SJCRH30 (cell line): Measurements from ENCODE around the gene CAMKMT. TPM values are rescaled to one million over a fixed set of nuclear protein-coding genes. Genes with fewer than 3 reads are reported as not detected.

Source experiments
- DNase-seq, 2 experiments: peaks; one replicate each; pipeline ENCODE4 v3.0.0-alpha.2; 2015 to 2020
- H3K27ac ChIP-seq: fragments of 250-450 bp; sonication (Bioruptor Pico); 2 replicates; pipeline ENCODE4 v1.5.1; 2020; ENCODE audit warnings: mild to moderate bottlenecking, moderate library complexity
- H3K27me3 ChIP-seq: fragments of 250-450 bp; sonication (Bioruptor Pico); 2 replicates; pipeline ENCODE4 v1.5.1; 2020; ENCODE audit warnings: mild to moderate bottlenecking, moderate library complexity
- H3K36me3 ChIP-seq: fragments of 250-450 bp; sonication (Bioruptor Pico); 2 replicates; pipeline ENCODE4 v1.5.1; 2020; ENCODE audit warnings: mild to moderate bottlenecking, moderate library complexity
- H3K4me1 ChIP-seq: fragments of 250-450 bp; sonication (Bioruptor Pico); 2 replicates; pipeline ENCODE4 v1.5.1; 2020; ENCODE audit warnings: mild to moderate bottlenecking, moderate library complexity
- H3K4me3 ChIP-seq: fragments of 250-450 bp; sonication (Bioruptor Pico); 2 replicates; pipeline ENCODE4 v1.5.1; 2020; ENCODE audit warnings: mild to moderate bottlenecking, moderate library complexity
- H3K9me3 ChIP-seq: fragments of 250-450 bp; sonication (Bioruptor Pico); replicated peaks from 2 replicates; pipeline ENCODE4 v1.5.1; 2020; ENCODE audit warnings: mild to moderate bottlenecking, moderate library complexity
- total RNA-seq: library from RNA; depleted of rRNA; stranded (reverse); fragments of >200 nt; shearing (Covaris generic); gene quantifications from 2 replicates; pipeline ENCODE4 v1.2.3, GENCODE V29; 2014

The CAMKMT gene
- total RNA-seq, 1 experiment from 2014 or later, result 11.3 TPM

DNA sequence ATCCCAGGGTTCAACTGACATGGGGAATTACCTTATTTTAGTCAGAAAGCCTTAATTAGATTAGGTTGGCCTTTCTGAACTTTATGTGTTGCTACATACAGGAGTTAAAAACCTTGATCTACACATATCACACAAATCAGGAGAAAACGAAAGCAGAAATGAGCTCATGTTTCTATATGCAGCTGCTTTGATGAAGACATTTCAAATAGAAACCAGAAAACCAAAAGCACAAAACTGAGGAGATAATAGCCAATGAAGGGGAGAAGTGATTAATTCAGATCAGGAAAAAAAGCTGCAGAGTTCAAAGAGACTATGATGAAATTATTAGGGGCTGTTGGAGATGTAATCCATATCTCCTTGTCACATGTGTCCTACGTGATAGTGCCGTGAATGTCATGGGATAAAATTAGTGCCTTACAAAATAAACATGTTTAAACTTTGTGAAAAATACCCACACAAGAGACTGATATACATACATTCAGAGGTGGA is 255.0 kb downstream of the CAMKMT start:
- no peak overlapping the region for H3K27ac ChIP-seq
- no peaks in the 10 kb centered on the region for H3K4me1 ChIP-seq
- no peaks in the 10 kb centered on the region for H3K9me3 ChIP-seq
- no peaks in the 10 kb centered on the region for H3K36me3 ChIP-seq
- H3K27me3 ChIP-seq, result no peaks in the 10 kb centered on the region
- DNase-seq, result no peak
- no peak overlapping the region for H3K4me3 ChIP-seq

DNA sequence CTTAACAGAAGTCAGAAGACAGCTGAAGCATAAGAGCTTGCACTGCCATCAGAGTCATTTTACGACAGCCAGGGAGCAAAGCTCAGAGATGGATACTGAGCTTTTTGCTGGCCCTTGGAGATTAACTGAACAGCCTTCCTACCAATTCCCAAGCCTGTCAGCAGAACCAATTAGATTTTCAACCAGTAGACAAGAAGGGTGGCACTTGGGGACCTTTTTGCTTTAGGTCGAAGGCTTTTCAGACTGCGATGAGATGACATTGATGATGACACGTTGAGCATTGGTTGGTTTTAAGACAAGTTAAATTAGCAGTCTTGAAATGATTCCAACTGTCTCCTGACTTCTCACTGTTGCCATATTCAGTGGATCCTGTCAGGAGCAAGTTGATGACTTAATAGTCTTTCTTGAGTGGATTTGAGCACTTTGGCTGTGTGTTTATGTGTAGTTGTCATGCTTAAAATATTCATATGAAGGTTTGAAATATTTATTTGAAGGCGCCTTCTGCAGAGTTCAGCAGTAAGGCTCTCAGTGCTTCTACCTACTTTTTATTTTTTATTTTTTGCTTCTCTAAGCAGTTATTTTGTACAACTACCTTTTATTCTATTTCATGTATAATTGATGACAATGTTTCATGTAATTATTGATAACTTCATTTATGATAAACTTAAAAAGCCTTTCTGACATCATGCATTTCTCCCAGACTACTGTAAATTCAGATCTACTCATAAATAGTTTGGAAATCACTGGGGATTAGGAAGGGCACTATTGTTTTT is 256.7 kb downstream of the CAMKMT start:
- no peaks in the 10 kb centered on the region for H3K4me1 ChIP-seq
- H3K4me3 ChIP-seq, result no peak overlapping the region
- H3K27me3 ChIP-seq, result no peaks in the 10 kb centered on the region
- no peak overlapping the region for H3K27ac ChIP-seq
- H3K36me3 ChIP-seq, result no peaks in the 10 kb centered on the region
- H3K9me3 ChIP-seq, result no peaks in the 10 kb centered on the region; the same call in 1 of the 2 replicates
- no peak for DNase-seq

DNA sequence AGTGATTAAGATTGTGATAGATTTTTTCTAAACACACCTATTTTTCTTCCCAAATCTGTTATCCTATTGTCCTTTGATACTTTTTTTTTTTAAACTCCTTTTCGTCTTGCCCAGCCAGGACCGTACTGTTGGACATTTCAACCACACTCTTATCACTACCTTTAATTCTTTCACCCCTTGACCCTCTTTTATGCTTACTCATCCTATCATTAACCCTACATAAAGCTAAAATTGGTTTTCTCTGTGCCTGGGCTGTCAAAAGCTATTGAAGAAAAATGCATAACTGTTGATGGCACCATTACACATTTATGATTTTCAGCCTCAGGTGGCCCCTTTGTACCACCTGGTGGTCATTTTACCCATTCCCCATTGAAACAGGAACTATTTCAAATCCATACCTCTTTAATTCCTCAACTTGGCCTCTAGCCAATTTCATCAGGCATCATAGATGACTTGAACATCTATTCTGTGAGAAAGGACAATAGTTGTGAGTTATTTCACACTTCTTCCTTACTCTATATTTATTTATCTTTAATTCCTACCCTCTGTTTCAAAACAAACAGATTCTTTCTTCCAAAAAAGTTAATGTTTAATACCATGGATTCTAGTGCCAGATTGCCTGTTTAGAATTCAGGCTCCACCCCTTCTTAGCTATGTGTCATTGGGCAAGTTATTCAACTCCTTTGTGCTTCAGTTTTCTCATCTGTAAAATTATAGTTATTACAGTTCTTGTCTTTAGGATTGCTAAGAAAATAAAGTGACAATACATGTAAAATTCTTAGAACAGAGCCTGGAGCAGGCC is 258.6 kb downstream of the CAMKMT start:
- DNase-seq, result peak in 1 of 2 experiments; percentile 16
- no peaks in the 10 kb centered on the region for H3K27me3 ChIP-seq
- no peaks in the 10 kb centered on the region for H3K4me1 ChIP-seq
- H3K9me3 ChIP-seq, result no peaks in the 10 kb centered on the region; the same call in 1 of the 2 replicates
- no peaks in the 10 kb centered on the region for H3K36me3 ChIP-seq
- no peak overlapping the region for H3K4me3 ChIP-seq
- no peak overlapping the region for H3K27ac ChIP-seq

- Histone ChIP-seq H3K9me3 (no peaks in the 10 kb centered on the region; the same call in 1 of the 2 replicates), H3K4me1 (no peaks in the 10 kb centered on the region), H3K36me3 (peaks cover 3% of the 10 kb centered on the region; the same call in 1 of the 2 replicates), H3K4me3 (no peak overlapping the region), H3K27ac (no peak overlapping the region), H3K27me3 (no peaks in the 10 kb centered on the region)
- DNase-seq, result no peak
Measured at GRCh38 chr2:44623622-44624351, 262.0 kb downstream of the CAMKMT start.

DNA sequence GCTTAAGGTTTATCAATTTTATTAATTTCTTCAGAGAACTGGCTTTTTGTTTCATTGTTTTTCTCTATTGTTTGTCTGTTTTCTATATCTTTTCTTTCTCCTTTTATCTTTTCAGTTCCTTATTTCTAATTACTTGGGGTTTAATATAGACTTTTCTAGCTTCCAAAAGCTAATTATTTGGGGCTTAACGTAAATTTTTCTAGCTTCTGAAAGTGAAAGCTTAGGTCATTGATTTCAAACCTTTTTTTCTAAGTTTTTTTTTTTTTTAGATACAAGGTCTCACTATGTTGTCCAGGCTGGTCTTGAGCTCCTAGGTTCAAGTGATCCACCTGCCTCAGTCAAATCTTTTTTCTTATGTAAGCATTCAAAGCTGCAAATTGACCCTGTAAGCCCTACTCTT is 266.6 kb downstream of the CAMKMT start:
- no peak overlapping the region for H3K4me3 ChIP-seq
- H3K27ac ChIP-seq, result no peak overlapping the region
- peaks cover 4% of the 10 kb centered on the region; the same call in 1 of the 2 replicates for H3K36me3 ChIP-seq
- no peak for DNase-seq
- H3K27me3 ChIP-seq, result no peaks in the 10 kb centered on the region
- no peaks in the 10 kb centered on the region for H3K4me1 ChIP-seq
- no peaks in the 10 kb centered on the region; the same call in 1 of the 2 replicates for H3K9me3 ChIP-seq

DNA sequence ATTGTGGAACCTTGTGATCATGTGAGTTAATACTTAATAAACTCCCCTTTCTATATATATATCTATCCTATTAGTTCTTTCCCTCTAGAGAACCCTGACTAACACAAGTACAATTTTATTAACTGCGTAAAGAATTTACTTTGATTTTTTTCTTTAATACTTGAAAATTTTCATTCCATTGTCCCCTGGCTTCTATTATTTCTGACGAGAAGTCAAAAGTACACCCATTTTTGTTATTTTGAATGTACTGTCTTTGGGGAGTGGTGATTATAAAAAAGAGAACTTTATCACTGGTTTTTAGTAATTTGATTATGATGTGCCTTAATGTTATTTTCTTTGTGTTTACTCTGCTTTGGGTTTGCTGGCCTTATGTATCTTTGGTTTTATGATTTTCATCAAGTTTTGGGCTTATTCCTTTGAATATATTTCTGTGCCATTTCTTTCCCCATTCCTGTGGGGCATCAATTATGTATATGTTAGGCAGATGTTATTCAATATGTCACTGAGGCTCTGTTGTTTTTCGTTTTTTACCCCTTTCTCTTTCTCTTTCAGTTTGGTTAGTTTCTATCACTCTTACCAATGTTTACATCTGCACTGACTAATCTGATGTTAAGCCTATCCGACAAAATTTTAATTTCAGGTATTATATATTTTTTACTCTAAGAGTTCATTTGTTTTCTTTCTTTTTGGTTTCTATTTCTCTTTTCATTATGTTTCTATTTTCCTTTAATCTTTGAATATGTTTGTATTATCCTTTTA is 271.4 kb downstream of the CAMKMT start:
- Histone ChIP-seq H3K4me3 (no peak overlapping the region), H3K27me3 (no peaks in the 10 kb centered on the region), H3K4me1 (no peaks in the 10 kb centered on the region), H3K9me3 (no peaks in the 10 kb centered on the region), H3K36me3 (peaks cover 4% of the 10 kb centered on the region; the same call in 1 of the 2 replicates), H3K27ac (no peak overlapping the region)
- no peak for DNase-seq

DNA sequence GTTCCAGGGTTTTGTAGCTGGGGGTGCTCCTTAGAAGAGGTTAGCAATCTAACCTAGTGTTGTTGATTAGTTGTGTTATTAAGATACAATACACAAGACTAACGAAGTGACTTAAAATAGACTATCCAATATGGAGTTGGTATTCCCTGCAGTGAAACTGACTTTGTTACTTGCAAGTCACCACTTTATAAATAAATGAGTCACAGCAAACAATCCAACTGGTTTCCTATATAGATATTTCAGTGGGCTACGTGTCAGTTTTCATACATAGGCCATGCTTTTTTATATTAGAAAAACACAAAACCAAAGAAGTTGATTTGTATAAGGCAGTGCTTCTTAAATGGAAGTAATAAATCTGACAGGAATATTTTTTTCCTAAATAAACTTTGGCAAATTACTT is 274.0 kb downstream of the CAMKMT start:
- no peak for DNase-seq
- H3K9me3 ChIP-seq, result no peaks in the 10 kb centered on the region
- no peaks in the 10 kb centered on the region for H3K36me3 ChIP-seq
- H3K4me3 ChIP-seq, result no peak overlapping the region
- H3K27ac ChIP-seq, result no peak overlapping the region
- no peaks in the 10 kb centered on the region for H3K27me3 ChIP-seq
- no peaks in the 10 kb centered on the region for H3K4me1 ChIP-seq

GRCh38 chr2:44638649-44639048 is 276.9 kb downstream of the CAMKMT start:
- H3K4me1 ChIP-seq, result no peaks in the 10 kb centered on the region
- no peak overlapping the region for H3K27ac ChIP-seq
- H3K4me3 ChIP-seq, result no peak overlapping the region
- no peaks in the 10 kb centered on the region for H3K36me3 ChIP-seq
- H3K27me3 ChIP-seq, result no peaks in the 10 kb centered on the region
- H3K9me3 ChIP-seq, result no peaks in the 10 kb centered on the region
- DNase-seq, result no peak

DNA sequence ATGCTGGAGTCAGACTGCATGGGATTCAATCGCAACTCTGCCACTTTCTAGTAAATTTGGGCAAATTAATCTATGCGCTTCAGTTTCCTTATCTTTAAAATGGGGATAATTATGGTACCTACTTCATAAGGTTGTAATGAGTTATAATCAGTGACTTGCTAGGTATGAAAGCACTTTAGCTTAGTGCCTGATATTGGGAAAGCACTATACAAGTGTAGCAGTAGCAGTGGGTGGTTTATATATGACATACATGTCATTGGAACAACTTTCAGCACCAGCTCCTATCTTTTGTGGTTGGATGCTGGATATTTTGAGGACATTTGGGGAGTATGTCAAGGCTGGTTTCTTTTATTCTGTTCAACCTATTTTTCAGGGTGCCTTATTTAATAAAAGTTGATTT is 277.7 kb downstream of the CAMKMT start:
- no peak for DNase-seq
- H3K36me3 ChIP-seq, result no peaks in the 10 kb centered on the region
- no peaks in the 10 kb centered on the region for H3K4me1 ChIP-seq
- no peaks in the 10 kb centered on the region for H3K27me3 ChIP-seq
- no peak overlapping the region for H3K4me3 ChIP-seq
- no peak overlapping the region for H3K27ac ChIP-seq
- H3K9me3 ChIP-seq, result no peaks in the 10 kb centered on the region

GRCh38 chr2:44642123-44642857 is 280.5 kb downstream of the CAMKMT start:
- DNase-seq, result no peak
- Histone ChIP-seq H3K36me3 (no peaks in the 10 kb centered on the region), H3K9me3 (no peaks in the 10 kb centered on the region), H3K27ac (no peak overlapping the region), H3K27me3 (no peaks in the 10 kb centered on the region), H3K4me1 (peaks cover 3% of the 10 kb centered on the region; the same call in 1 of the 2 replicates), H3K4me3 (no peak overlapping the region)

GRCh38 chr2:44645937-44646336 is 284.2 kb downstream of the CAMKMT start:
- Histone ChIP-seq H3K4me3 (no peak overlapping the region), H3K4me1 (peaks cover 3% of the 10 kb centered on the region; the same call in 1 of the 2 replicates), H3K36me3 (no peaks in the 10 kb centered on the region), H3K27ac (no peak overlapping the region), H3K9me3 (no peaks in the 10 kb centered on the region), H3K27me3 (no peaks in the 10 kb centered on the region)
- no peak for DNase-seq

- Histone ChIP-seq H3K9me3 (no peaks in the 10 kb centered on the region), H3K4me1 (peaks cover 3% of the 10 kb centered on the region), H3K4me3 (no peak overlapping the region), H3K36me3 (no peaks in the 10 kb centered on the region), H3K27me3 (no peaks in the 10 kb centered on the region), H3K27ac (no peak overlapping the region)
- no peak for DNase-seq
Measured at GRCh38 chr2:44649381-44649780, 287.6 kb downstream of the CAMKMT start.

- H3K36me3 ChIP-seq, result no peaks in the 10 kb centered on the region
- no peak overlapping the region for H3K4me3 ChIP-seq
- no peaks in the 10 kb centered on the region for H3K27me3 ChIP-seq
- DNase-seq, result no peak
- H3K27ac ChIP-seq, result no peak overlapping the region
- H3K4me1 ChIP-seq, result peaks cover 3% of the 10 kb centered on the region
- no peaks in the 10 kb centered on the region for H3K9me3 ChIP-seq
Measured at GRCh38 chr2:44650796-44651195, 289.0 kb downstream of the CAMKMT start.
